ENCODE results near the gene SLC5A7. TPM values are rescaled to one million over a fixed set of nuclear protein-coding genes. Genes with fewer than 3 reads are reported as not detected.

The SLC5A7 gene
- total RNA-seq, 2 donors from 2014 or later = 0.05 TPM; not detected in 1

GRCh38 chr2:108058576-108059137 lies 72.3 kb downstream of the SLC5A7 start:
- intact Hi-C loops (cut with DNase I) = no loop called here
- DNase-seq (ENCODE audit: low spot score) = no peak

- no peak for DNase-seq (ENCODE audit: low spot score)
- intact Hi-C loops (cut with DNase I) = no loop called here
These were observed 75.2 kb downstream of the SLC5A7 start for GRCh38 chr2:108061439-108062042.

Other genes with a start within 250 kb of the SLC5A7 start
- under 1 TPM in 1 of 2 donors, not detected in 1; 0.37 TPM for gene RGPD4, start 159.6 kb upstream of the SLC5A7 start, total RNA-seq

Data from posterior vena cava (tissue), 2 donors.